Vagina (tissue), 2 donors: ENCODE results near the gene SLC5A6.

ENCODE experiments used
- CTCF ChIP-seq, 3 experiments: fragments of 450-650 bp in 2 of 3; fragments of 200-600 bp in 1 of 3; sonication (generic) in 1 of 3; IDR thresholded peaks; one replicate each; pipeline ENCODE4 v1.5.1; 2017 to 2019; ENCODE audit warnings: antibody characterized with exemption in 3 of 3, mild to moderate bottlenecking in 2 of 3, moderate library complexity in 2 of 3
- POLR2A ChIP-seq, 2 donors: fragments of 450-650 bp; IDR thresholded peaks; one replicate each; pipeline ENCODE4 v1.6.1; 2017; ENCODE audit warnings: antibody characterized with exemption in 2 of 2, mild to moderate bottlenecking in 2 of 2, moderate library complexity in 2 of 2

GRCh38 chr2:27211943-27212625 is at the start of gene SLC5A6, which contains the start of gene ATRAID:
- peak in 1 of 2 donors; percentile 77 for TF ChIP-seq POLR2A (IDR thresholded peaks at IDR 0.05)
- TF ChIP-seq CTCF (IDR thresholded peaks at IDR 0.05): peak in 1 of 3 experiments; percentile 3
